D341Med (cell line): Measurements from ENCODE around the gene TMEM182.

Source experiments
- DNase-seq: peaks from one replicate; pipeline ENCODE4 v3.0.0; 2012; ENCODE audit warnings: low spot score

The TMEM182 gene

GRCh38 chr2:102768253-102768652 is 6.4 kb downstream of the TMEM182 start:
- DNase-seq = no peak

GRCh38 chr2:102768892-102769291 is 7.1 kb downstream of the TMEM182 start:
- DNase-seq = no peak

- DNase-seq = no peak
These were observed 8.7 kb downstream of the TMEM182 start for GRCh38 chr2:102770506-102770905.

- DNase-seq = no peak
These were observed 9.3 kb downstream of the TMEM182 start for GRCh38 chr2:102771114-102771513.

- no peak for DNase-seq
These were observed 10.8 kb downstream of the TMEM182 start for GRCh38 chr2:102772659-102773058.

- DNase-seq = no peak
These were observed 11.4 kb downstream of the TMEM182 start for GRCh38 chr2:102773149-102773705.

GRCh38 chr2:102778260-102778659 is 16.4 kb downstream of the TMEM182 start:
- no peak for DNase-seq

- DNase-seq = no peak
These were observed 18.6 kb downstream of the TMEM182 start for GRCh38 chr2:102780467-102780866.

- DNase-seq = no peak
These were observed 20.4 kb downstream of the TMEM182 start for GRCh38 chr2:102782187-102782586.

GRCh38 chr2:102782933-102783332 is 21.1 kb downstream of the TMEM182 start:
- DNase-seq = no peak

- DNase-seq = no peak
These were observed 21.8 kb downstream of the TMEM182 start for GRCh38 chr2:102783506-102784183.

- DNase-seq = no peak
These were observed 23.1 kb downstream of the TMEM182 start for GRCh38 chr2:102784940-102785339.

- no peak for DNase-seq
These were observed 26.5 kb downstream of the TMEM182 start for GRCh38 chr2:102788216-102788884.

GRCh38 chr2:102788885-102789260 is 27.0 kb downstream of the TMEM182 start:
- no peak for DNase-seq

GRCh38 chr2:102789349-102790090 is 27.7 kb downstream of the TMEM182 start:
- DNase-seq = no peak

- no peak for DNase-seq
These were observed 28.2 kb downstream of the TMEM182 start for GRCh38 chr2:102790091-102790455.

- DNase-seq = no peak
These were observed 30.9 kb downstream of the TMEM182 start for GRCh38 chr2:102792568-102793208.

- DNase-seq = no peak
These were observed 33.8 kb downstream of the TMEM182 start for GRCh38 chr2:102795641-102796040.

- DNase-seq = no peak
These were observed 34.5 kb downstream of the TMEM182 start for GRCh38 chr2:102796337-102796736.

- DNase-seq = no peak
These were observed 35.7 kb downstream of the TMEM182 start for GRCh38 chr2:102797486-102797885.

GRCh38 chr2:102798181-102798580 is 36.4 kb downstream of the TMEM182 start:
- DNase-seq = no peak

- no peak for DNase-seq
These were observed 39.4 kb downstream of the TMEM182 start for GRCh38 chr2:102801098-102801718.
